Panc1 (cell line): Measurements from ENCODE around the gene SCYGR5. TPM values are rescaled to one million over a fixed set of nuclear protein-coding genes. Genes with fewer than 3 reads are reported as not detected.

Source experiments
- ATAC-seq: fragments of 200-7000 bp; cut with Tn5 transposase; 2 replicates; pipeline ENCODE4 v1.9.1; 2020; ENCODE audit warnings: mild to moderate bottlenecking, moderate library complexity
- BruUV-seq: library from RNA; stranded (reverse); fragments of 400-500 nt; replicated peaks from 2 replicates; lab custom pipeline; 2021; lab: Mats Ljungman, UMichigan
- CTCF ChIA-PET: fragments of 300-600 bp; sonication (Branson Sonifier 250); formaldehyde crosslinking; loops from one replicate; lab custom pipeline; 2022; ENCODE audit warnings: antibody characterized with exemption; lab: Charles Lee
- POLR2A ChIA-PET: fragments of 300-600 bp; sonication (Branson Sonifier 250); formaldehyde crosslinking; loops from one replicate; lab custom pipeline; 2022; ENCODE audit warnings: antibody characterized with exemption; lab: Charles Lee
- DNase-seq: peaks from one replicate; pipeline ENCODE4 v3.0.0-alpha.2; 2010; ENCODE audit warnings: low read depth, low spot score
- H3K27ac ChIP-seq: 2 replicates; pipeline ENCODE4 v1.5.1; 2011; ENCODE audit warnings: mild to moderate bottlenecking, low read length, inconsistent platforms
- H3K27me3 ChIP-seq: fragments of 200-500 bp; sonication (Bioruptor generic); 2 replicates; pipeline ENCODE4 v1.6.0; 2014; ENCODE audit warnings: low read length, inconsistent platforms; ENCODE audit not compliant: control insufficient read depth, insufficient read depth
- H3K36me3 ChIP-seq: fragments of 200-500 bp; sonication (Bioruptor generic); 2 replicates; pipeline ENCODE4 v1.5.1; 2014; ENCODE audit warnings: inconsistent platforms, mild to moderate bottlenecking, low read length, moderate library complexity; ENCODE audit not compliant: control insufficient read depth, insufficient read depth
- H3K4me1 ChIP-seq: 2 replicates; pipeline ENCODE4 v1.5.1; 2011; ENCODE audit warnings: inconsistent platforms, mild to moderate bottlenecking, low read length, moderate library complexity; ENCODE audit not compliant: control insufficient read depth, insufficient read depth
- H3K4me3 ChIP-seq, 2 experiments: 2 replicates each; pipeline ENCODE4 v1.5.1; 2011 to 2012; ENCODE audit warnings: low read depth in 2 of 2, low read length in 2 of 2, mild to moderate bottlenecking in 2 of 2, inconsistent platforms in 1 of 2, moderate library complexity in 1 of 2
- H3K9me3 ChIP-seq: fragments of 200-500 bp; sonication (Bioruptor generic); 2 replicates; pipeline ENCODE4 v1.5.1; 2014; ENCODE audit warnings: low read depth, mild to moderate bottlenecking, inconsistent platforms, low read length, moderate library complexity; ENCODE audit not compliant: control insufficient read depth, insufficient read depth
- POLR2AphosphoS5 ChIP-seq: IDR thresholded peaks from 2 replicates; pipeline ENCODE4 v1.6.1; 2012; ENCODE audit warnings: mild to moderate bottlenecking, low read depth, low read length, moderate library complexity
- SIN3A ChIP-seq: IDR thresholded peaks from 2 replicates; pipeline ENCODE4 v1.6.1; 2012; ENCODE audit warnings: low read depth, mild to moderate bottlenecking, low read length, moderate library complexity, borderline replicate concordance; ENCODE audit not compliant: insufficient read depth
- TCF7L2 ChIP-seq: IDR thresholded peaks from 2 replicates; pipeline ENCODE4 v1.6.1; 2011; ENCODE audit warnings: mild to moderate bottlenecking, low read depth, low read length, inconsistent platforms
- in situ Hi-C: cut with HindIII; loops from 2 replicates; pipeline ENCODE4 v1.10.0; 2016; ENCODE audit warnings: low sequenced_read_pairs, low pct_unique_long_range_greater_than_20kb
- intact Hi-C: fragments of 100-400 bp; cut with micrococcal nuclease; formaldehyde crosslinking; loops from one replicate; pipeline ENCODE4 v1.10.0; 2022; ENCODE audit not compliant: unreplicated experiment
- total RNA-seq: library from RNA; stranded (reverse); gene quantifications from one replicate; pipeline ENCODE4 v1.2.1, GENCODE V29; 2021; ENCODE audit not compliant: unreplicated experiment
- TF ChIP-seq, protein P1 (sequence below): fragments of 450-650 bp; IDR thresholded peaks from 2 replicates; pipeline ENCODE4 v1.5.1; 2017; ENCODE audit warnings: mild to moderate bottlenecking
- TF ChIP-seq, protein P2 (sequence below), 2 experiments: IDR thresholded peaks; 2 replicates each; pipeline ENCODE4 v1.6.1; 2011 to 2012; ENCODE audit warnings: low read depth in 2 of 2, control low read depth in 1 of 2, low read length in 1 of 2, mild to moderate bottlenecking in 1 of 2, moderate library complexity in 1 of 2; ENCODE audit not compliant: insufficient read depth in 1 of 2

Gene SCYGR5
- total RNA-seq, 1 experiment from 2014 or later, result not detected

DNA sequence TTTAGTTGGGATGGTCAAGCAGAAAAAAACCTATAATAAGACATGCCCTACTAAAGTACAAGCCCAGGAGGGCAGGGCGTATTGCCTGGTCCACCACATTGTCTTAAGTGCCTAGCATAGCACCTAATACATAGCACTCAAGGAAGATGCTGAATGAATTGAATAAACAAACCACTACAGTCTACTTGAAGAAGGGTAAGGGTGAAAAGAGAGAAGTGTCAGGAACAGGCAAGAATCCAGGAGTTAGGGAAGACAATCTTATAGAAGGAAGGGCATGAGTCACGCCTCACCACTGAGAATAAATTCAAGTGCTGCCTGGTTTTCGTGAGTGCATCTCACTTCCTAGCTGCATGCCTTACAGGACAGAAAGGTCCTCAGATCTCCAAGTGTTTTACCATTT is 37.4 kb downstream of the SCYGR5 start:
- POLR2A ChIA-PET, result no interaction called here
- CTCF ChIA-PET, result no interaction called here
- Histone ChIP-seq H3K9me3 (no peaks in the 10 kb centered on the region), H3K4me3 (no peak overlapping the region), H3K36me3 (no peaks in the 10 kb centered on the region), H3K27me3 (no peaks in the 10 kb centered on the region), H3K4me1 (no peaks in the 10 kb centered on the region), H3K27ac (no peak overlapping the region)
- no TSS peak for BruUV-seq
- DNase-seq, result no peak
- no peak for ATAC-seq
- no peak for TF ChIP-seq SIN3A
- TF ChIP-seq, protein P1, sequence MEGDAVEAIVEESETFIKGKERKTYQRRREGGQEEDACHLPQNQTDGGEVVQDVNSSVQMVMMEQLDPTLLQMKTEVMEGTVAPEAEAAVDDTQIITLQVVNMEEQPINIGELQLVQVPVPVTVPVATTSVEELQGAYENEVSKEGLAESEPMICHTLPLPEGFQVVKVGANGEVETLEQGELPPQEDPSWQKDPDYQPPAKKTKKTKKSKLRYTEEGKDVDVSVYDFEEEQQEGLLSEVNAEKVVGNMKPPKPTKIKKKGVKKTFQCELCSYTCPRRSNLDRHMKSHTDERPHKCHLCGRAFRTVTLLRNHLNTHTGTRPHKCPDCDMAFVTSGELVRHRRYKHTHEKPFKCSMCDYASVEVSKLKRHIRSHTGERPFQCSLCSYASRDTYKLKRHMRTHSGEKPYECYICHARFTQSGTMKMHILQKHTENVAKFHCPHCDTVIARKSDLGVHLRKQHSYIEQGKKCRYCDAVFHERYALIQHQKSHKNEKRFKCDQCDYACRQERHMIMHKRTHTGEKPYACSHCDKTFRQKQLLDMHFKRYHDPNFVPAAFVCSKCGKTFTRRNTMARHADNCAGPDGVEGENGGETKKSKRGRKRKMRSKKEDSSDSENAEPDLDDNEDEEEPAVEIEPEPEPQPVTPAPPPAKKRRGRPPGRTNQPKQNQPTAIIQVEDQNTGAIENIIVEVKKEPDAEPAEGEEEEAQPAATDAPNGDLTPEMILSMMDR, result no peak
- TF ChIP-seq POLR2AphosphoS5, result no peak
- no peak for TF ChIP-seq TCF7L2
- TF ChIP-seq, protein P2, sequence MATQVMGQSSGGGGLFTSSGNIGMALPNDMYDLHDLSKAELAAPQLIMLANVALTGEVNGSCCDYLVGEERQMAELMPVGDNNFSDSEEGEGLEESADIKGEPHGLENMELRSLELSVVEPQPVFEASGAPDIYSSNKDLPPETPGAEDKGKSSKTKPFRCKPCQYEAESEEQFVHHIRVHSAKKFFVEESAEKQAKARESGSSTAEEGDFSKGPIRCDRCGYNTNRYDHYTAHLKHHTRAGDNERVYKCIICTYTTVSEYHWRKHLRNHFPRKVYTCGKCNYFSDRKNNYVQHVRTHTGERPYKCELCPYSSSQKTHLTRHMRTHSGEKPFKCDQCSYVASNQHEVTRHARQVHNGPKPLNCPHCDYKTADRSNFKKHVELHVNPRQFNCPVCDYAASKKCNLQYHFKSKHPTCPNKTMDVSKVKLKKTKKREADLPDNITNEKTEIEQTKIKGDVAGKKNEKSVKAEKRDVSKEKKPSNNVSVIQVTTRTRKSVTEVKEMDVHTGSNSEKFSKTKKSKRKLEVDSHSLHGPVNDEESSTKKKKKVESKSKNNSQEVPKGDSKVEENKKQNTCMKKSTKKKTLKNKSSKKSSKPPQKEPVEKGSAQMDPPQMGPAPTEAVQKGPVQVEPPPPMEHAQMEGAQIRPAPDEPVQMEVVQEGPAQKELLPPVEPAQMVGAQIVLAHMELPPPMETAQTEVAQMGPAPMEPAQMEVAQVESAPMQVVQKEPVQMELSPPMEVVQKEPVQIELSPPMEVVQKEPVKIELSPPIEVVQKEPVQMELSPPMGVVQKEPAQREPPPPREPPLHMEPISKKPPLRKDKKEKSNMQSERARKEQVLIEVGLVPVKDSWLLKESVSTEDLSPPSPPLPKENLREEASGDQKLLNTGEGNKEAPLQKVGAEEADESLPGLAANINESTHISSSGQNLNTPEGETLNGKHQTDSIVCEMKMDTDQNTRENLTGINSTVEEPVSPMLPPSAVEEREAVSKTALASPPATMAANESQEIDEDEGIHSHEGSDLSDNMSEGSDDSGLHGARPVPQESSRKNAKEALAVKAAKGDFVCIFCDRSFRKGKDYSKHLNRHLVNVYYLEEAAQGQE (IDR thresholded peaks at IDR 0.05; ENCODE audit: insufficient read depth in 1 of 2, low read depth in 2 of 2, low read length in 1 of 2), result no peak
- intact Hi-C loops, result no loop called here
- in situ Hi-C loops, result no loop called here

DNA sequence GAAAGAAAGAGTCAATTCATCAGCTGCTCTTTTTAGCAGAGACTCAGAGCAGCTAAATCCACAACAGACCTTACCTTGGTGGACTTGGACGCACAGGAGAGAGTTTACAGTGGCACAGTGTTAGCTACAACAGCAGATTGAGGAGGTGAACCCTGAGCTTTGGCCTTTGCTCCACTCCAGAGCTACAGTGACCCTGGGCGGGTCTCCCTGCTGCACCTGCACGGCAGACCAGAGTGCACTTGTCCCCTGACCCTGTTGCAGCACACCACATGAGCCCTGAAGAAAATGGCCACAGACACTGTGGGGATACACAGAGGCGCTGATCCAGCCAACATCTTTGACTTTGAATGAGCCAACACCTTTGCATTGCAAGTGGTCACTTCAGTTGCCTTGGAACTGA is 40.3 kb downstream of the SCYGR5 start:
- CTCF ChIA-PET, result no interaction called here
- H3K36me3 ChIP-seq, result no peaks in the 10 kb centered on the region
- H3K4me3 ChIP-seq, result no peak overlapping the region
- TF ChIP-seq TCF7L2, result no peak
- TF ChIP-seq SIN3A, result no peak
- TF ChIP-seq, protein P1, result no peak
- TF ChIP-seq, protein P2 (IDR thresholded peaks at IDR 0.05; ENCODE audit: insufficient read depth in 1 of 2, low read depth in 2 of 2, low read length in 1 of 2), result no peak
- TF ChIP-seq POLR2AphosphoS5, result no peak
- in situ Hi-C loops (no loop called here), intact Hi-C loops (no loop called here)
- POLR2A ChIA-PET, result no interaction called here
- no peak overlapping the region for H3K27ac ChIP-seq
- H3K4me1 ChIP-seq, result no peaks in the 10 kb centered on the region
- no peaks in the 10 kb centered on the region for H3K9me3 ChIP-seq
- ATAC-seq (no peak), DNase-seq (no peak)
- H3K27me3 ChIP-seq, result no peaks in the 10 kb centered on the region
- no TSS peak for BruUV-seq
